Measurements from ENCODE around the gene TH.

TH gene

GRCh38 chr11:2204361-2205213, 33.0 kb upstream of the TH start:
- no peak for DNase-seq (ENCODE audit: extremely low spot score)
- CTCF ChIA-PET, result interaction anchor here (1.4 kb wide), 1 partner anchor 100 kb away, joined by 3 read pairs; no protein-coding TSS in a partner anchor
- POLR2A ChIA-PET, result no interaction called here
- TF ChIP-seq CTCF (IDR thresholded peaks at IDR 0.05; ENCODE audit: control extremely low read depth, extremely low read depth, low read depth, missing control alignments), result no peak

DNA sequence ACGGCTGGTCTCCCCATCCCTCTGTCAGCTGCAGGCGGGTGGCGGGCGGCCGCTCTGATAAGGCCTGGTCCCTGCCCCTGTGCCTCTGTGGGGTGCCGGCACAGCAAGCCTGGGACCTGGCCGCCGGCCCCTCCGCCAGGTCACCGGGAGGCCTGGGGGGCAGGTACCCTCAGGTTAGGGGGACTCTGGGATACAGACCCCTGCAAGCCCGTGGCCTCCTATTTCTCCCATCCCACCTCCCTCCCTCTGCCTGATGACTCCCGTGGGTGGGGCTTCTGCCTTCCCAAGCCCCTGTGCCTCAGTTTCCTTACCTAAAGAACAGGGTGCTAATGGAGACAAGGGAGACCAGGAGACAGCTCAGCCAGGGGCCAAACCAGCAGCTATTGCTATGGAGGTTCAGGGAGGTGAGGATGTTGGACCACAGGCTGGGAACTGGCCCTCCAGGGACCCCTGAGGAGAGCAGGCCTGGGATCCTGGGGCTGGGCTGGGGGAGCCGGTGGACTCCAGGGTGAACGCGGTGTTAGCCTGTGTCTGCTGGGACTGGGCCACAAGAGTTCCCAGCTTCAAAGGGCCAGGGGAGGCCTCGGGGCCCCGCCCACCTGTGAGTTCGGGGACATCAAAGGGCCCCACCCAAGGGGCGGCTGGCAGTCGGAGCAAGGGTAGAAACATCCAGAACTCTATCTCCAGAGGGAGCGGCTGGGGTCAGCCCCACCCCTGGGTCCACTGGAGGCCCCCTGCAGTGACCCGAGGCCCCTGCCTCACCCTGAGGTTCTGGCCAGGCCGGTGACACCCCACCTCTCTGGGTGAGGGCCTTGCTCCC, 32.0 kb upstream of the TH start:
- ChIA-PET POLR2A (no interaction called here), CTCF (interaction anchor here (1.3 to 1.4 kb wide), 2 partner anchors 101 to 216 kb away, joined by 3 to 4 read pairs; no protein-coding TSS in a partner anchor)
- TF ChIP-seq CTCF (IDR thresholded peaks at IDR 0.05; ENCODE audit: control extremely low read depth, extremely low read depth, low read depth, missing control alignments), result no peak
- DNase-seq (ENCODE audit: extremely low spot score), result no peak

DNA sequence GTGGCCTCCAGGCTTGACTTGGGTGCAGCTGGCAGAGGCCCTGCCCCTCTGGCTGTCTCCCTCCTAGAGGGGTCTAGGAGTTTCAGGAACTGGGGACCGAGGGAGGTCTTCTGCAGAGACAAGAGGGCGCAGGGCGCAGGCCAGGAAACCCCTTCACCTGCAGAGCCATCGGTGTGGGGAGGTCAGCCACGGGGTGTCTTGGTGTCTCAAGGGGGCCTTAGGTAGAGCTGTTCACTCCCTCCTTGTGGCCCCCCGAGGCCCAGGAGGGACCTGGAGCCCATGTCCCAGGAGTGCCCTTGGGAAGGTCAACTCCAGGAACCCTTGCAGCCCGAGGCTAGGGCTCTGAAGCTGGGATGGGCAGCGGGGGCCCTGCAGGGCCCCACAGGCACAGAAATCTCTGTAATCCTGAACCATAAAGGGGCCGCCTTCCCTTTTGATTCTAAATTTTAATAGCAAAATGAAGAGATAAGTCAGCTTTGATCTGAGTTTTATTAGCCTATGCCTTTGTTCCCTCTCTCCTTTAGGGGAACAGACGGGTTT, 31.4 kb upstream of the TH start:
- DNase-seq (ENCODE audit: extremely low spot score), result no peak
- TF ChIP-seq CTCF (IDR thresholded peaks at IDR 0.05; ENCODE audit: control extremely low read depth, extremely low read depth, low read depth, missing control alignments), result no peak
- POLR2A ChIA-PET, result no interaction called here
- CTCF ChIA-PET, result interaction anchor here (1.3 to 1.4 kb wide), 2 partner anchors 102 to 216 kb away, joined by 3 to 4 read pairs; no protein-coding TSS in a partner anchor

- DNase-seq (ENCODE audit: extremely low spot score), result no peak
- CTCF ChIA-PET, result interaction anchor here (0.7 to 1.3 kb wide), 4 partner anchors 103 to 219 kb away, joined by 3 to 5 read pairs (median 4); partner anchors contain the start of gene TSSC4
- POLR2A ChIA-PET, result no interaction called here
- no peak for TF ChIP-seq CTCF (IDR thresholded peaks at IDR 0.05; ENCODE audit: control extremely low read depth, extremely low read depth, low read depth, missing control alignments)
These were observed 30.7 kb upstream of the TH start for GRCh38 chr11:2202071-2202899.

- CTCF ChIA-PET, result interaction anchor here (0.7 to 1.3 kb wide), 3 partner anchors 103 to 219 kb away, joined by 3 to 5 read pairs (median 3); partner anchors contain the start of gene TSSC4
- no peak for DNase-seq (ENCODE audit: extremely low spot score)
- POLR2A ChIA-PET, result no interaction called here
- TF ChIP-seq CTCF (IDR thresholded peaks at IDR 0.05; ENCODE audit: control extremely low read depth, extremely low read depth, low read depth, missing control alignments), result no peak
These were observed 29.9 kb upstream of the TH start for GRCh38 chr11:2201542-2201941.
